PC-3 (cell line): ENCODE data around the gene TMEM202.

Source experiments
- EZH2 ChIP-seq: fragments of 300-600 bp; sonication (generic); IDR thresholded peaks from one replicate; pipeline ENCODE4 v1.6.1; 2017; ENCODE audit warnings: antibody characterized with exemption, mild to moderate bottlenecking, low read length; ENCODE audit not compliant: unreplicated experiment
- TF ChIP-seq, protein P1 (sequence below): fragments of 300-600 bp; sonication (generic); conservative IDR thresholded peaks from 2 replicates; pipeline ENCODE4 v1.5.1; 2017; ENCODE audit warnings: antibody characterized with exemption, low read depth, mild to moderate bottlenecking, low read length

DNA sequence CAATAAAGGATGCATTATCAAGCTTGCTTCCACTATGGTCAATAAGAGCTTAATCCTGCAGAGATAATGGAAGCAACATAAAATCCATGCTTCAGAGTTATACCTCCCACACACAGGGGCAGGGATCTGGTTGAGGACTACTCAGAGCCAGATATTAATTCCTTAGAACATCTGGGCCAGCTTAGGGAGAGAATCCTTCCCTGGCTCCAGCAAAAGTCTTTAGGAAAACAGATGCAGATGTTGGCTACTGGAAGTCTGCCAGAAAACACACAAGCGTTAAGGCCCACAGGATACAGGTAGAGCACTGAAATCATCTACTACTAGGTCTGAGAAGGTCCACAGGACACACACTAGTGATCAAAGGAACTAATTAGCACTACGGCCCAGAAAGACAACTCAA is 25.2 kb downstream of the TMEM202 start:
- TF ChIP-seq, protein P1, sequence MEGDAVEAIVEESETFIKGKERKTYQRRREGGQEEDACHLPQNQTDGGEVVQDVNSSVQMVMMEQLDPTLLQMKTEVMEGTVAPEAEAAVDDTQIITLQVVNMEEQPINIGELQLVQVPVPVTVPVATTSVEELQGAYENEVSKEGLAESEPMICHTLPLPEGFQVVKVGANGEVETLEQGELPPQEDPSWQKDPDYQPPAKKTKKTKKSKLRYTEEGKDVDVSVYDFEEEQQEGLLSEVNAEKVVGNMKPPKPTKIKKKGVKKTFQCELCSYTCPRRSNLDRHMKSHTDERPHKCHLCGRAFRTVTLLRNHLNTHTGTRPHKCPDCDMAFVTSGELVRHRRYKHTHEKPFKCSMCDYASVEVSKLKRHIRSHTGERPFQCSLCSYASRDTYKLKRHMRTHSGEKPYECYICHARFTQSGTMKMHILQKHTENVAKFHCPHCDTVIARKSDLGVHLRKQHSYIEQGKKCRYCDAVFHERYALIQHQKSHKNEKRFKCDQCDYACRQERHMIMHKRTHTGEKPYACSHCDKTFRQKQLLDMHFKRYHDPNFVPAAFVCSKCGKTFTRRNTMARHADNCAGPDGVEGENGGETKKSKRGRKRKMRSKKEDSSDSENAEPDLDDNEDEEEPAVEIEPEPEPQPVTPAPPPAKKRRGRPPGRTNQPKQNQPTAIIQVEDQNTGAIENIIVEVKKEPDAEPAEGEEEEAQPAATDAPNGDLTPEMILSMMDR: no peak
- no peak for TF ChIP-seq EZH2
